ENCODE results near the gene PGLYRP3.
A peak's percentile ranks its signal among the peaks of the same experiment; 100 is the strongest.

The PGLYRP3 gene

DNA sequence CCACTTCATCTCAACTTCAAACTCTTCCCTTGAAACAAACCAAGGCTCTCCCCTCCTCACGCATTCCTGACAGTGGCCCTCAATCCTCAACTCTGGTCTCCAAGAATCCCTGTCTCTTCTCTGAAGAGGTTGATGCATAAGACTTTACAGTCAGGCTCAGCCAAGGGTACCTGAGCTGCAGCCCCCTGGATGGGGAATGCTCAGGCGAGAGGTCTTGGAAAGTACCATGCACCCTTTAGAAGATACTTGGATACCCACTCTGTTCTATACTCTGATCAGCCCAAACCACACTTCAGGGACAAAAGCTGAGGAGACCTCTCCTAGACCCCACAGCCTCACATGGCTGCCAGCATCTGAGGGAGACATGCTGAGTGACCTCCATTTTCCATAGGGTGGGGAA lies 536 bp upstream of the PGLYRP3 start:
- no peak for DNase-seq (ENCODE audit: low read depth)

- DNase-seq (ENCODE audit: low read depth) = no peak
These were observed 2.2 kb downstream of the PGLYRP3 start for GRCh38 chr1:153310526-153310925.

GRCh38 chr1:153309441-153309840 lies 3.3 kb downstream of the PGLYRP3 start:
- DNase-seq (ENCODE audit: low read depth) = no peak

DNA sequence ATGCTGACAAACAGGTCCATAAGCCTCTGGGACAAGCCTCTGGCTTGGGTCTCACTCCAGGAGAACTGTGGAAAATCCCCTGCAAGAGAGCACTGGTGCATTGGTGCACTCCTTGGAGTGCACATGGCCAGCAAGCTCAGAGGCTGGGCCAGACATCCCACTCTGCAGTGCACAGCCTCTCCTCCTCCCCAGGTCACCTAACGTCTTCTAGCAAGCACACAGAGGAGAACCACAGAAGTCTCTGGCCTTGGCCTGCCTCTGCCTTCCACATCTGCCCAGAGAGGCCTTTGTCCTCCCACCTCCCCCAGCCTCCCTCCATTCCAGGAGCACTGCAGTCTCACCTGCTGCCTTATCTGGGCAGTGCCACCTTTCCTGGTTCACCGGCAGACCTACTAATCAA lies 4.2 kb downstream of the PGLYRP3 start:
- no peak for DNase-seq (ENCODE audit: low read depth)

DNA sequence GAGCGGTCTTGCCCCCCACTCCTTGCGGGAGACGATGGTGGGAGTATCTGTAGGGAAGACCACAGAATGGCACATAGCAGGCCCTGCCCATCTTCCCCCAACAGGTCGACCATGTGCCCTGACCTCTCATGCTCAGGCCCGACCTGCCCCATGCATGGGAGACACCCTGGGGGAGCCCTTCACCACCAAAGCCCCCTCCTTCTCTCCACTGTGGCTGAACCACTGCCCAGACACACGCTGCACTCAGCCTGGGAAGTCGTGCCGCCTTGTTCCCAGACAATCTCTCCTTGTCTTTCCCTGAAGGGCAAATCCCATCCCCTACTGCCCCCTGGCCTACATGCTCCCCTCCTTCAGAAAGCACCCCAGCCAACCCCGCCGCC lies 5.5 kb downstream of the PGLYRP3 start:
- DNase-seq (ENCODE audit: low read depth) = no peak

DNA sequence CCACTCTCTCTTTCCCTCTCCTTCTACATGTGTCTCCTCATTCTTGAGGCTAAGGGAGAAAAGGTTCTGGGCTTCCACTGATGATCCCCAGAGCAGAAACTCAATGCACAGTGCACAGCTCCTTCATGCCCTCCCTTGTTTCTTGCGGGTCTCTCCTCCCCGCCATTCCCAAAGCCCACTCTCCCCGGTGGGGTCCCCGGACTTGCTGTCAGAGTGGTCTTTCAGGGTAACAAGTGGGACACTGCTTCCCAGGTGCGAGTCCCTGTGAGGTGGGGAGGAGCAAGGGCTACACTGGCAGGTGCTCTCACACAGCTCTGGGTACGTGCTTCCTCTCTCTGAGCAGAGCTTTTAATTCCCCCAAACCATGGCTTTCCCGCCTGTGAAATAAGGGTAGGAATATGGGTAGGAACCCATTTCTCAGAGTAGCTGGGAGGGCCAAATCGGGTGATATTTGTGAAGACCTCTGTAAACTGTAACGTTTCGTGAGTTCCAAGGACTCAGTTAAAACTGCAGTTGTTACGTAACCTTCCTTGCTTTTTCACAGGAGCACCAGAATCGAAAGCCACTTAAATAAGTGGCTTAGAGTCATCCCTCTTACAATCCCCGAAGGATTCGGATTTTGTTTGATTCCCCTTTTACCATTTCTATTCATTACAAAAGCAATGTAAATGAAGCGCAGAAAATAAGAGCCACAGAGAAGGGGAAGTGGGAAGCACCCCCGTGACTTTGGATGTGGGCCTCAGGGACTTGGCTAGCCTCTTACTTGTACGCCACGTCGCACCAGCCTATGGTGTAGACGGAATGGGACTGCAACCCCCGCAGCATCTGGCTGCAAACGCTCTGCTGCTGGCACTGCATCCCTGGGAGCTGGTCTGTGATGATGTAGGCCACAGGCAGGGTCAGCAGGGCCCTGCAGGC lies 6.2 kb downstream of the PGLYRP3 start:
- DNase-seq (ENCODE audit: low read depth) = no peak

GRCh38 chr1:153305682-153306081 lies 7.1 kb downstream of the PGLYRP3 start:
- DNase-seq (ENCODE audit: low read depth) = no peak

DNA sequence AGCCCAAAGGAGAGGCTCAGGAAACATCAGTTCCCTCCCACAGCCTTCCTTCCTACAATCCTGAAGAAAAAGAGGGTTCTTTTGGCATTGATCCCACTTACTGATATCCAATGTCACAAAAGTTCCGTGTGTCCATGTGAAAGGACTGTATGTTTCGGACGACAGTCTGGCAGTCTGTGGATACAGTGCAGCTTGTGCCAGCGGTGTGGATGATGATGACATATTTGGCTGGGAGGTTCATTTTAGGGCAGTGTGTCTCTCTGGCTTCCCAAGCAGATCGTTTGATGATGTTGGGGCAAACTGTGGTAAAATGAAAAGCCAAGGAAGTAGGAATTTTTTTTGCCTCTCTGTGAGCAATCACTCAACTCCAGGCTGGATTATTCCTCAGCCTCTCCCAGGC lies 10.4 kb downstream of the PGLYRP3 start:
- no peak for DNase-seq (ENCODE audit: low read depth)

DNA sequence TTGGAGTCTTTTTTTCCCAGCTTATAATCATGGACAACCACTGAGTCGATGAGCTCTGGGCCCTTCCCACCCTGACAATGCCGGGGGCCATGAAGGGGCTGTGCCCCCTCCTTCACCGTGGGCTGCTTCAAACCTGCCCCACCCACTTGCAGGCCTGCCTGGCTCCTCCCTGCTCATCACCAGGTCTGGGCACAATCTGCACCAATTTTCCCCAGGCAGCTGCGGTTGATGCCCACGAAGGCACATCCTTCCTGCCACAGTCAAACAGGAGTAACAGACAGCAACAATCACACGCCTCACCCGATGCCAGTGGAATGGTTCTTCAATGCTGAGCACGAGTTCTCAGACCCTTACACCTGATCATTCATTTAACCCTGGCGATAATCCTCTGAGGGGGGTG lies 18.9 kb downstream of the PGLYRP3 start:
- no peak for DNase-seq (ENCODE audit: low read depth)

DNA sequence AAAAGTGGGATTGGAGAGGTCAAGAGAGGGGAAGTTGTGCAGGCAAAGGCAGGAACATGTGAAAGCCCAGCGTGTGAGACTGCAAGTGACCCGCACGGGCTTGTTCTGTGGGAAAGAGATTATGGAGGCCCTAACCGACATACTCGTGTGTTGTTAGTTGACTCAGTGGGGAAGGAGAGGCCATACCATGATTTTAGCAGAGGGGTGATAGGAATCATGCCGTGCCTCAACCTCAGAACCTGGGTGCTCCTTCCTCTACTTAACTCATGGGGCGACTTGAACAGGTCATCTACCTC lies 19.3 kb downstream of the PGLYRP3 start:
- no peak for DNase-seq (ENCODE audit: low read depth)

GRCh38 chr1:153292740-153293479 lies 19.8 kb downstream of the PGLYRP3 start:
- no peak for DNase-seq (ENCODE audit: low read depth)

GRCh38 chr1:153292185-153292584 lies 20.6 kb downstream of the PGLYRP3 start:
- DNase-seq (ENCODE audit: low read depth) = no peak

GRCh38 chr1:153291514-153291913 lies 21.2 kb downstream of the PGLYRP3 start:
- no peak for DNase-seq (ENCODE audit: low read depth)

GRCh38 chr1:153288634-153289275 lies 24.0 kb downstream of the PGLYRP3 start:
- DNase-seq (ENCODE audit: low read depth) = no peak

- DNase-seq (ENCODE audit: low read depth) = no peak
These were observed 34.9 kb downstream of the PGLYRP3 start for GRCh38 chr1:153277852-153278251.

- no peak for DNase-seq (ENCODE audit: low read depth)
These were observed 40.6 kb downstream of the PGLYRP3 start for GRCh38 chr1:153272186-153272585.

- no peak for DNase-seq (ENCODE audit: low read depth)
These were observed 41.0 kb downstream of the PGLYRP3 start for GRCh38 chr1:153271711-153272110.

DNA sequence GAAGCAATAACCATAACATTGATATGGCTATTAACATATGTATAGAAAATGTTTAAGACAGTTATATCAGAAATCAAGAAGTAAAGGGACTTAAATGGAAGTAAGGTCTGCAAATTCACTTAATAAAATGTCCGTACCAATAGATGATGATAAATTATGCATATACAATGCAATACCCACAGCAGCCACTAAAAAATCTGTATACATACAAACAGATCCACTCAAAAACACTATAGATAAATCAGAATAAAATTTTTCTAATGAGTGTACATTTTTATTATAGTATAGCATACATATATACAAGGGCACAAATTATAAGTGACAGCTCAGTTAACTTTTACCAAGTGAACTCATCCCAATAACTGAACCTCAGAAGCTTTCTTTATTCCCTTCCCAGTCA lies 47.3 kb downstream of the PGLYRP3 start:
- DNase-seq (ENCODE audit: low read depth) = no peak

DNA sequence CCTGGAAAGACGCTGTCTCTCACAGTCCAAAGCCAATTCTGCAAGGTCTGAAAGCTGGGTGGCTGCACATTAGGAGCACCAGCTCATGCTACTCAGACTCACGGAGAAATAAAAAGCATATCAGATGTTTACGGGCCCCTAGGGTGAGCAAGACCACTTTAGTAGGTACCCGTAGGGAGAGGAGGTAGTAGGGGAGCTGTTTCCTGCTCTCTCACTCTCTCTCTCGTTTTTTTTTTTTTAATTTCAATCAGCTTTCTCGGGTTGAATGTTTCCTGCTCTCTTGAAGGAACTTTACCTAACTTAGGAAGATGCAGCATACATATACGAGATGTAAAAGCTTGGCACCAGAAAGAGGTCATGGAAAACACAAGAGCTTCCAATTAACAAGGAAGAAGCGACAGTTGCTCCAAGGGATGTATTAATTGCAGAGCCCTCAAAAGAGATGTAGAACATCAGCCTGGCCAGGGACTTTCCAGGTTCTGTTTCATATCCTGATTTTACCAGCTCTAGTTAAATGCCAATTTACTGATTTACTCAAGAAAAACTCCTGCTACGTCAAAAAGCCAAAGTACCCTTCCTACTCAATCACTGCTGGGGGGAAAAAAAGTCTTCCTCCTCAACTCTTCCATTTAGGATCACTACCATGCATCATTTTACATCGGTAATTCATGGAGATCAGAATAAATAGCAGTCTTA lies 50.1 kb downstream of the PGLYRP3 start:
- no peak for DNase-seq (ENCODE audit: low read depth)

DNA sequence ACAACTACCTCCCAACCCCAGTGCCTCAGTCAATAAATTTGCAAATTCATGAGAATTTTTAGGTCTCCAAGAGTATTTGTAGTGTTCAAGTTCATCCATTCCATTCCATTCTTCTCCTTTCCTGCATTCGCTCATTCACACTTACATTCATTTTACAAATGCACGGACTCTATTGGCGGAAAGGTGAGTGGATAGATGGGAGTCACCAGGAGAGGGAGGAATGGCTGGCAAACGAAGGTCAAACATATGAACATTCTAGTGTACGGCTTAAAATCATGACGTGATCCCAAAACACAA lies 50.7 kb downstream of the PGLYRP3 start:
- no peak for DNase-seq (ENCODE audit: low read depth)

GRCh38 chr1:153261281-153262069 lies 51.3 kb downstream of the PGLYRP3 start:
- DNase-seq (ENCODE audit: low read depth) = peak; percentile 18

All from stimulated activated CD8-positive, alpha-beta memory T cell treated with anti-CD3 and anti-CD28 coated beads, Interleukin-12 subunit alpha, Interleukin-12 subunit beta, amount 100 ng/mL, for 4 hours (primary cell).